ENCODE results near the gene NBPF4.
"Not testable (repeated sequence)": the region's sequence is repeated elsewhere in the genome, so short reads cannot be mapped to it uniquely, and the experiment has no call there.

Gene NBPF4, protein sequence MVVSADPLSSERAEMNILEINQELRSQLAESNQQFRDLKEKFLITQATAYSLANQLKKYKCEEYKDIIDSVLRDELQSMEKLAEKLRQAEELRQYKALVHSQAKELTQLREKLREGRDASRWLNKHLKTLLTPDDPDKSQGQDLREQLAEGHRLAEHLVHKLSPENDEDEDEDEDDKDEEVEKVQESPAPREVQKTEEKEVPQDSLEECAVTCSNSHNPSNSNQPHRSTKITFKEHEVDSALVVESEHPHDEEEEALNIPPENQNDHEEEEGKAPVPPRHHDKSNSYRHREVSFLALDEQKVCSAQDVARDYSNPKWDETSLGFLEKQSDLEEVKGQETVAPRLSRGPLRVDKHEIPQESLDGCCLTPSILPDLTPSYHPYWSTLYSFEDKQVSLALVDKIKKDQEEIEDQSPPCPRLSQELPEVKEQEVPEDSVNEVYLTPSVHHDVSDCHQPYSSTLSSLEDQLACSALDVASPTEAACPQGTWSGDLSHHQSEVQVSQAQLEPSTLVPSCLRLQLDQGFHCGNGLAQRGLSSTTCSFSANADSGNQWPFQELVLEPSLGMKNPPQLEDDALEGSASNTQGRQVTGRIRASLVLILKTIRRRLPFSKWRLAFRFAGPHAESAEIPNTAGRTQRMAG

DNA sequence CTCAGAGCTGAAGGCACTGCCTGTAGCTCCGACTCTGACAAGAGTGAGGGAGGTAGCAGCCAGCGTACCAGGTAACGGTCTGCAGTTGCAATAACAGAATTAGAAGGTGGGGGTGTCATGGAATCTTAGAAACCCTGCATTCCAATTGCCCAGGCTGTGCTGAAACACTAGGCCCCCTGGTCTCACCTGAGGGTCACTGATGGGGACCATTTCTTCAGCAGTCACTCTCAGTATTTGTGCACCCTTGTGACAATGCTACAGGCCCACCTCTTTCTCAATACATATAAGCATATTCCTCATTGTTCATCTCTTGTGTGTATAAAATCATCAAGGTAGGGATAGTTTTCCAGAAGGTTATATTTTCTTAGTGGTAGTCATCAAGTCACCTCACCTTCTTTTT is at the start of gene NBPF4:
TSS of gene NBPF4 (minus strand) at position 101 of the 400 bp plus-strand sequence. CDS start 315 bp downstream, outside the sequence.
- DNase-seq, result not testable (repeated sequence)

DNA sequence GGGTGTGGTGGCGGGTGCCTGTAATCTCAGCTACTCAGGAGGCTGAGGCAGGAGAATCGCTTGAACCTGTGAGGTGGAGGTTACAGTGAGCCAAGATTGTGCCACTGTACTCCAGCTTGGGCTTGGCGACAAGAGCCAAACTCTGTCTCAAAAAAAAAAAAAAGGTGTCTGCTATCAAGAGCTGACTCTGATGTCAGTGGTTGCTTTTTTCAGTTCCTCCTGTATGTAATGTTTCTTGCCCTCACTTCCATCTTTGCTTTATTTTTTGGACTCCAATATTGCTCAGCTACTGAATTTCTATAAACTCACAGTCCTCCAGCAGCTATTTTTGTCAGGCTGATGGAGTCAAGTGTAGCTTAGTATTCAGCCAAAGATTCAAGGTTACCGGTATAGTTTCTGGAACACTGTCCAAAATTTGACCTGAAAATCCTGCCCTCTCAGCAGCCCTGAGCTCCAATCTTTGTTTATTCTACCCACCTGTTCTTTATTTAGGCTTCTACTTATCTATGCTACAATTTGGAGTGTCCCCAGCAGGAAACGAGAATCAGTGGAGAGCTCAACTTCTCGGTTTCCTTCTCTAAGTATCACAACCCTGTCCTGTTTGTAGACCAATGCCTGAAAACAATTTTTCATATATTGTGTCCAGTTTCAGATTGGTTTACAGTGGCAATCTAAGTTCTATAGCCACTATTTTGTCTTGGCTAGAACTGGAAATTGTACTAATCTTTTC is 38.8 kb upstream of the NBPF4 start:
- DNase-seq, result not testable (repeated sequence)

DNA sequence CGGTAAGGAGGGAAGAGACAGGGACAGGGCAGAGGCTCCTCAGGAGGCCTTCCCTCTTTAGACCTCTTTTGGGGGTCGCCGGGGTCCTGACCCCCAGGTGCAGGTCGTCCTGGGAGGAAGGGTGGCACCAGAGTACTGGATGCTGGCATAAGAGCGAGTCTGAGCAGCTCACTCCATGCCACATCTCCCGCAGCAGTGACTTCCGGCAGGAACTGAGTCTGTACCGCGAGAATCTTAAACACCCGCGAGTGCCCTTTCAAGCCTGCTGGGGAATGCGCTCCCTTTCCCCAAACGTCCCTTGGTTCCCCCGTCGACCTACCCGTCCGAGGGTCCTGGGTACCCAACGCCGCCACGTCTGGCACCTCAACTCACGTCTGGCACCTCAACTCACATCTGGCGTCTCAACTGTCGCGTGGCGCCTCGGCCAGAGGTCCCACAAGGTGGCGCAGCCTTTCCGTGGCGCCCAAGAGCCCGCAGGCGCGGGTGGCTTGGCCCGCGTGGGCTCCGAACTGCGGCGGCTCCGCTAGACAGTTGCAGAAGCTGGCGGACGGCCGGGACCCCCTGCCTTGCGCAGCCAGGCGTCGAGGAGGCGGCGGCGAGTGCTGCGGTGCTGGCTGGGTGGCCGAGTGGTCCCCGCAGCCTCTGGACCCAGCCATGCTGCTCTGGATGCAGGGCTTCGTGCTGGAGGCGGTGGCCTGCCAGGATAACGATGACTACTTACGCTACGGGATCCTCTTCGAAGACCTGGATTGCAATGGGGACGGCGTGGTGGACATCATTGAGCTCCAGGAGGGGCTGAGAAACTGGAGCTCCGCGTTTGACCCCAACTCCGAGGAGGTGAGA is 28.8 kb upstream of the NBPF4 start:
- DNase-seq, result not testable (repeated sequence)

DNA sequence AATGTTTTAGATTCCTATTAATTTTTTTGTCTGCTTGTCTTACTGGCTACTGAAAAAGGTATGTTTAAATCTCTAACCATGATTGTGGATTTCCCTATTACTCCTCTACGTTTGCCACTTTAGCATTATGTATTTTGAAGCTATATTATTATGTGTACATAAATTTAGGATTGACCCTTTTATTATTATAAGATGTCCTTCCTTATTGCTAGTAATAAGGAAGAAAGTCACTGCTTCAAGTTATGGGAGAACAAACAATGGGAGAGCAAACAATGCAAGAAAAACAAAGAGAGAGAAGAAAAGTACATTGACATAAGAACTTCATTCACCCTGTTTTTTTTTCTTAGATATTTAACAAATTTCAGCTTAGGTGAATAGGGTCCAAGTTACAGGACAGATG is 23.2 kb upstream of the NBPF4 start:
- DNase-seq, result not testable (repeated sequence)

DNA sequence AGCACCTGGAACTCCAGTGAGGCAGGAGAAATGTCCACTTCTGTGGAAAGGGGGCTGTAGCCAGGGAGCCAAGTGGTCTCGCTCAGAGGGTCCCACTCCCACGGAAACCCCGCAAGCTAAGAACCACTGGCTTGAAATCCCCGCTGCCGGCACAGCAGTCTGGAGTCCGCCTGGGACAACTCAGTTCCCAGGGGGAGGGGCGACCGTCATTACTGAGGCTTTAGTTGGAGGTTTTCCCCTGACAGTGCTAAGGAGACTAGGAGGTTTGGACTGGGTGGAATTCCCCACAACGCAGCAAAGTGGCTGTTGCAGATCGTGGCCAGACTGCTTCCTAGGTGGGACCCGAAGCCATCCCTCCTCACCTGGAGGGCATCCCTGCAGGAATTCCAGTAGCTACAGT is 18.1 kb upstream of the NBPF4 start:
- DNase-seq, result not testable (repeated sequence)

DNA sequence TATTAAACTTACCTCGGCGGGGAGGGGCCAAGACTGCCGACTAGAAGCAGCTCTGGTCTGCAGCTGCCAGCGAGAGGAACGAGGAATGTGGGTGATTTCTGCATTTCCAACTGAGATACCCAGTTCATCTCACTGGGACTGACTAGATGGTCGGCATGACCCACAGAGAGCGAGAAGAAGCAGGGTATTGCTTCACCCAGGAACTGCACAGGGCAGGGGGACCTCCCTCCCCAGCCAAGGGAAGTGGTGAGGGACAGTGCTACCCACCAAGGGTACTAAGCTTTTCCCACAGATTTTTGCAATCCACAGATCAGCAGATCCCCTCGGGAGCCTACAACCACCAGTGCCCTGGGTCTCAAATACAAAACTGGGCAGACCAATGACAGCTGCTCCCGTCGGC is 17.6 kb upstream of the NBPF4 start:
- DNase-seq, result not testable (repeated sequence)

DNA sequence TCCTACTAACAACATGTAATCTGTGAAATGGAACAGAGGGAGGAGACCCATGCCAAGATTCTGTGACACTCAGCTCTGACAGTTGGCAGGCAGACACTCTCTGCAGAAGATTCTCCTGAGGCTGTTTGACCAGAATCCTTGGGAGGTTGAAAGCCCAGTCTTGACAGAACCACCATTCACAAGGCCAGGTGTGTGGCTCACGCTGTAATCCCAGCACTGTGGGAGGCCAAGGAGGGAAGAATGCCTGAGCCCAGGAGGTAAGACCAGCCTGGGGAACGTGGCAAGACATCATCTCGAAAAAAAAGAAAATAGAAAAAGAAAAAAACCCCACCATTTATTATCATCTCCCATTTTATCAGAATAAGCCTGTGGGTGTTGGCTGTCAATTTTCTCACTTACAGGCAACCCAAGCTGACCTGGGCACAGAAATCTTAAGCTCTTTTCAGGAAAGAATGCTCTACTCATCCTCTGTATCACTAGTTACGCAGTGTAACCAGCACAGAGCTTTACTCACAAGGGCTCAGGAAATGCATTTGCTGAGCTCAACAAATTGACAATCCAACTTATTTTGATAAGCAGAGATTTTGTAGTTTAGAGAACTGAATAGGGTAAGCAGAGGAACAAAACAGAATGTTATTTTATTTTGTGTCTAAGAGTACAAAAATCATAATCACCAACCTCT is 16.8 kb upstream of the NBPF4 start:
- not testable (repeated sequence) for DNase-seq

DNA sequence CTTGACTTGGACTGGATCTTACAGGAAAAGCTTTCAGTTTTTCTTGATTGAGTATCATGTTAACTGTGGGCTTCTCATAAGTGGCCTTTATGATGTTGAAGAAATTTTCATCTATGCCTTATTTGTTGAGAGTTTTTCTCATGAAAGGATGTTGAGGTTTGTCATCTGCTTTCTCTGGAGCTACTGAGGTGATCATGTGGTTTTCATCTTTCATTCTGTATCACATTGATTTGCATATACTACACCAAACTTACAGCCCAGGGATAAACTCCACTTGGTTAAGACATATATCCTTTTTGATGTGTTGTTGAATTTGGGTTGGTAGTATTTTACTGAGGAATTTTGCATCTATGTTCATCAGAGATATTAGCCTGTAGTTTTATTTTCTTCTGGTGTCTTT is 11.6 kb upstream of the NBPF4 start:
- not testable (repeated sequence) for DNase-seq

DNA sequence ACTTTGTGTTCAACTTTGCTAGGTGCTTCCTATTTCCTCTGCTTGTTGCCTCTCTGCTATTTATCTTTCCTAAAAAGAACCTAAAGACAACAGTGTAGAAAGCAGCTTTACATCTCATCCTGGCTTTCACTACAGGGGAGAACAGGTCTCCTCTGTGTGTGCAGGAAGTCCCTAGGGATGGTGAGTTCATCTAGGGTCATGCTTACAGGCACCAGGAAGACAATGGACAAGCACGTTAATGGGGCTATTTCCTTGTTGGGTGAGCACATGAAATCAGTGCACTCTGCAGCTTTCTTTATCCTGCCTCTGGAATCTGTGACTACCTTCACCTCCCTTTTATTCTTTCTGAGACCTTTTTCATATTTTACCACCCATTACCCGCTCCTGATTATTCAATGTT is 4.5 kb downstream of the NBPF4 start:
- DNase-seq, result not testable (repeated sequence)

DNA sequence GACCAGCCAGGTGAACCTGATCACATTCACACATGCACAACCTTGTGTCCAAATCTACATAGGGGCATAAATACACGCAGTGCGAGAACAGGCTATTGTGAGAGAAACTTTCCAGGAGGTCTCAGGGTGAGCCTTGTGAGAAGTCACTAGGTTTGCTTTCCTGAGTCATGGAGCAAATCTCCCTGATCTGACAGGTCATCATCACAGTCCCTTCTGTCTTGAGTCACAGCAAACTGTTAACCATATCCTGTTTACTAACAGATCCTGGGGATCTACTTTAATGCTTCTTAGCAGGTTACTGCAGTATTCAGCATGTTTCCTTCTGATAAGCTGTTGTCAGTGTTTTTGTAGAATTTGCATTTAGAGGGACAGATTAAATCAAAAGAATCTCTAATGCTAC is 8.6 kb downstream of the NBPF4 start:
- DNase-seq, result not testable (repeated sequence)

DNA sequence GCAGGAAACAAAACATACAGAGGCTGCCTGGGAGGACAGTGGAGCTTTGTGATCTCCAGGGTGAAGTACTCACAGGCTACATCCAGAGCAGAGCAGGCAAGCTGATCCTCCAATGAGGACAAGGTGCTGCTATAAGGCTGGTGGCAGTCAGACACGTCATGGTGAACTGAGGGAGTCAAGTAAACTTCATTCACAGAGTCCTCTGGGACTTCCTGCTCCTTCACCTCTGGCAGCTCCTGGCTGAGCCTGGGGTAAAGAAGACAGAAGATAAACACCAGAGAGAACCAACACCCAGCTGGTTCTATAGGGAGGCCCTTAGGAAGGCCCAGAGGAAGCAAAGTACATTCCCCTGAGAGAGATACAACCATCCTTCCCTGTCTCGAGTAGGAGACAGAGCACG is 11.7 kb downstream of the NBPF4 start:
- not testable (repeated sequence) for DNase-seq

DNA sequence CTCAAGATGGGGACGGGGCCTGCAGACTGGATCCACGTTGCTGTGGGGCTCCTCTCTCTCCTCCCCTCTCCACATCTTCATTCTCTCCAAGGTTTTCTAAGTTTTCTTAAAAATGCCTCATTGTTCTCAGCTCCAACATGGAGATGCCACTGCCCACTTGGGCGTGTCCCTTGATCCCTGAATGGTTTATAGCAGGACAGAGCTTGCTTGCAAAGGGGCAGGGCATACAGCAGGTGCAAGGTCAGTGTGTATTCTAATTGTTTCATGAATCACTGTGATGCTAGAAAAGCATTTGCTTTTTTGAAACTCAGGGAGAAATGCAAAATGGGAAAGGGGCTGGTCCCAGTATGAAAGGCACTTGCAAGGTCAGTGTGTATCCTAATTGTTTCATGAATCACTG is 13.9 kb downstream of the NBPF4 start:
- DNase-seq, result not testable (repeated sequence)

DNA sequence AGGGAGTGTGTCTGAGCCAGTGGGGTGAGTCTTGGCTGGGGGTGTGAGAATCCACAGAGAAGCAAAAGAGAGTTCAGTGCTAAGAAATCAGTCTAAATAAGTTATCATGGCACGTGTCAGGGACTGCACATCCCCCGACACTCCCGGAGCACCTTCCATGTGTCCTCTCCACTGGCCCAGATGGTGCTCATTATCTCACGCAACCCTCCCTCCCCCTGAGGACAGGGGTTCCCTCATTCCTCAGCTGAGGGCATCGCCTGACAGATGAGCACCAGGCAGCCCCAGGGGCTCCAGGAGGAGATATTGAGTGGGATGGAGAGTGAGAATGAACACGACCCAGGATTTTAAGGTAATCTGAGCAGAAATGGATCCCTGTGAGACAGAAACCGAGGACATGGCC is 16.1 kb downstream of the NBPF4 start:
- not testable (repeated sequence) for DNase-seq

DNA sequence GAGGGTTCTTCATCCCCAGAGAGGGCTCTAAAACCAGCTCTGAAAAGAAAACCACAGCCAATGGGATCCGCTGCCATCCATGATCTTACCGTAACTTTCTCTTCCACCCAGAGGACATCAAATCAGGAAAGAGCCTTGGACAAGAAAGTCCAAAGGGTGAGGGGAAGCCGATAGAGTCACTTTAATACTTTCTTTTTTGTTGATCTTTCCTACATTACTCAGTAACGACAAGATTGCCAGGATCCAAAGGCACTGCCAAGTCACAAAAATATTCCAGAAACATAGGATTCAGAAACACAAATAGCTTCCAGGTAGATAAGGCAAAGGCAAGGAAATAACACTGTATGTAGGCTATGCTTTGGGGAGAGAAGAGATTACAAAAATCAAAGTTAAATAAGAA is 17.0 kb downstream of the NBPF4 start:
- not testable (repeated sequence) for DNase-seq

DNA sequence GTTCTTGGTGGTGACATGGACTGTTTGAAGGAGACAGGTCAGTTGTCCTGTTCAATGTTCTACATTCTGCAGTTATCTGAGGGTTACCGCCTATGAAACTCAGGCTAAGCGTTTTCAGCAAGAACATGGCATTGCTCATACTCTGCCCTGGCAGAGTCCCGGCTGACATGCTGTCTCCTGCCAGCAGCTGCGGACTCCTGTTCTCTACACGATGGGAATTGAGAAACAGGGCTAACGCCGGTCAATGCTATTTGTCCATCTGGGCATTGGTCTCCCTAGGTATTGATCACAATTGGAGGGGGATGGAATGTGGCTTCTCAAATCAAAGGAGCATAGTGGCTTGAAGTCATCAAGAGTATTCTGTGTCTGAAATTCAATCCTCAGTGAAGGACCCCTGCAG is 20.6 kb downstream of the NBPF4 start:
- DNase-seq, result not testable (repeated sequence)

DNA sequence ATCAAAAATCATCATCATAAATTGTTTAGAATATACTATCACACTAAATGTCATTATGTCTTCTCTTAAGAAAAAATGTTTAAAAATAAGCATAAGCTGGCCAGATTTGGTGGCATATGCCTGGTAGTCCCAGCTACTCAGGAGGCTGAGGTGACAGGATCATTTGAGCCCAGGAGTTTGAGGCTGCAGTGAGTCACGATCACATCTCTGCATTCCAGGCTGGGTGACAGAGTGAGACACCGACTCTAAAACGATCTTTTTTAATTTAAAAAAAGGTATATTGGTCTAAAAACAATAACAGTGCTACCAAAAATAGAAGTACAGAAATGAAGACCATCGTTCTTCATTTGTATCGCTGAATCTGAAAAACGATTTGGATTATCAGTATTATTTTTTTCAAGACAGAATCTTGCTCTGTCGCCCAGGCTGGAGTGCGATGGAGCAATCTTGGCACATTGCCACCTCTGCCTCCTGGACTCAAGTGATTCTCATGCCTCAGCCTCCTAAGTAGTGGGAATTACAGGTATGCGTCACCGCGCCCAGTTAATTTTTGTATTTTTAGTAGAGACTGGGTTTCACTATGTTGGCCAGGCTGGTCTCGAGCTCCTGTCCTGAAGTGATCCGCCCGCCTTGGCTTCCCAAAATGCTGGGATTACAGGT is 26.2 kb downstream of the NBPF4 start:
- DNase-seq, result not testable (repeated sequence)

DNA sequence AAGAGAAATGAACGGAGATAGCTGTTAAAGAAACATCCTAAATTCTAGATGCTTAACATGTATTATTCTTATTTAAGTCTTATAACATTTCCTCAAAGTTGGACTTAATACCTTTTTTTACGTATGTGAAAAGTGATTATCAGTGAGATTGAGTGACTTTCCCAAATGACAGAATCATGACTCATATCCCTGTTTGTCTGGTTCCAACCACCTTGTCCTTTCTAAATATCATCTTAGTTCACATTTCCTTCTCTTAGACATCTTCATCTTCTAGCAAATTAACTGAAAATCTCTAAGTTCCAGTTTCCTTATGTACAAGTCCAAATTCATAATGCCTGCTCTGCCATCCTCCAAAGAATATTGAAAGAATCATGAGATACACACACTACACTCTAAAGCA is 26.9 kb downstream of the NBPF4 start:
- DNase-seq, result not testable (repeated sequence)

DNA sequence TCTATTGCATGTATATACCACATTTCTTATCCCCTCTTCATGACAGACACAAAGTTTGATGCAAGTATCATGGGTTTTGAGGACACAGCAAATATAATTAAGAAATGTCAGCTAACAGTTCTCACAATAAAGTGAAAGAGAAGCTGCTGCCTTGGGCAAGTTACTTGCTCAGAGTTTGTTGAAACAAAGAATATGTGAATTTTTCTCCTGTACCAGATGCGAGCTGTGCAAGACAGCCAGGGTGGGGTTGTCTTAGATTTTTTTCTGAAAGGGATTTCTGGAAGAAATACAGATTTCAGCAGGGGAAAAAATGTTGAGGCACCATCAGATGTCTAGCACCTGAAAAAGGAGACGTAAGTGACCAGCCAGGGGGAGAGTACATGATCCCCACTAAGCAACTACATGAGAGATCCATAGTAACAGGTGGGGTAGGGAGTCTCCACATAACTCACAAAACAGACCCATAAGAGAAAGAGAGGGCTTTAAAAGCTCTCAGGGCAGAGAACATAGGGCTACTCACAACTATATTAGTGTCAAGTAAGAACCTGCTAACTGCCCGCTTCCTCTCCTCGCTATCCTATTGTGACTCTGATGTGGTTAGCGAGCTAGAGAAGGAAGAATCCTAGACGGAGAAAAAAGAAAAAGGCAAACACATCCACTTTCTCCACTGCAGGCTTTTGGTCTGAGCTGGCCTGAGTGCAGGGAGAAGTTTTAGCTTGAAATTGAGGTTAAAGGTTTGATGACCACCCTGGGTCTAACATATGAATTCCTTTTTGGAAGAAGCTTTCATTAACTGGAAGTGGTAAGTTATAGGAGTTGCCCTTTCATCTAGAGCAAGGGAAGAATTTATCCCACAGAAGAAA is 27.6 kb downstream of the NBPF4 start:
- not testable (repeated sequence) for DNase-seq

DNA sequence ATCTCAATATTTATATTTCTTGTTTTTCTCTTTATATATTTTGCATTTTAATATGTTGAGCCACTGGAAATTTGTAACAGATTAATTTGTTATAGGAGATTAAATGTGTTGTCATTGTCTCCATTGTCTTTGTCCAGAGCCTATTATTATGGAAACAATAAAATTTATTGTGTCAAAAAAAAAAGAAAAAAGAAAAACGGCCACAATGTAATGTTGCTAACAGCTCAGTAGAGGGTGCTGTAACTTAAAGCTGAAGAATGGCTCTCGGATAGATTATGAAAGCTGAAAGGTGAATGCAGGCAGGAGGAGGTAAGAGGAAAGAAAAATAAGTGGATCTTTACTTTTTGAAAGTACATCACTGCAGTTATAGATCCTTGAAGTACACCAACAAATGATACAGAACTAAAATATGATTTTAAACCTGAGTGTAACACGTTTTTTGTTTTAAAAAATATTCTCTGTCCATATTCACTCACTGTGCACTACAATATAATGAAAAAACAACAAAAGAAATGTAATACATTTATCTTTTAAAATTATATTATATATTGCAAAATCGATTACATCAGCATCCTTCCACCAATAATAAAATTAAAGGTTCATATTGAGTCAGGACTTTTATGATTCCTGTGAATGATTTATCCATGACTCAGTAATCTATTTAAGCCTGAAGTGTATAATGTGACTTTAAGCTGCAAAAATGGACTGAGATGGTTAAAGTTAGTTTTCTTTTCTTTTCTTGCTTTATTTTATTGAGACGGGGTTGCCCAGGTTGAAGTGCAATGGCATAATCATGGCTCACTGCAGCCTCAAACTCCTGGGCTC is 29.0 kb downstream of the NBPF4 start:
- DNase-seq, result peak; percentile 54

Data from OCI-M1 (cell line).